GM23248 (cell line): ENCODE measurements around the gene QRFP.

ENCODE experiments used
- EZH2 ChIP-seq: fragments of 200-600 bp; sonication (generic); IDR thresholded peaks from 2 replicates; pipeline ENCODE4 v1.6.1; 2018; ENCODE audit warnings: antibody characterized with exemption, mild to moderate bottlenecking; ENCODE audit not compliant: insufficient read depth, poor library complexity, severe bottlenecking
- EZH2phosphoT487 ChIP-seq: fragments of 200-600 bp; sonication (generic); IDR thresholded peaks from 2 replicates; pipeline ENCODE4 v1.6.1; 2018; ENCODE audit warnings: antibody characterized with exemption, moderate library complexity, mild to moderate bottlenecking, low read depth; ENCODE audit not compliant: insufficient read depth

DNA sequence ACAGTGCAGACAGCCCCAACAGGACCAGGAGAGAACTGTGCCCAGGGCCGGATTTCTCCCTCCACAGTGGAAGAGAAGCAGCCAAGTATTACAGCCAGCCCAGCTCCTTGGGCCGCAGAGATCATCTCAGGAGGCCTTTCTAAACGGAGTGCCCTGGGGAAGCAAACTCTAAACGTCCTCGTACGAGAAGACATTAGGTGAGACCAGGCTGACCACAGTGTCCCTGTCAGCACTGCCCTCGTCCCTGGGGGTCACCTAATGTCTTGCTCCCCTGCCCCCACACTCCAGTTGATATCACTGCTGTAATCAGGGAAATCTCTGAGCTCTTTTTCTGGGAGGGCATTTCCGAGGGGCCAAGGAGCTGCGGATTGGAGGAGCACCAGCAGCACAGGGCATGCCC, 6.5 kb downstream of the QRFP start:
- TF ChIP-seq EZH2 (no peak), EZH2phosphoT487 (no peak)
